ENCODE results near the gene COX14.

- TF ChIP-seq CTCF (IDR thresholded peaks at IDR 0.05 in 8 of 11, conservative IDR thresholded peaks at IDR 0.05 in 3 of 11) (no peak), POLR2AphosphoS5 (IDR thresholded peaks at IDR 0.05) (peak in 1 of 3 donors; percentile 30), POLR2A (IDR thresholded peaks at IDR 0.05) (no peak)
These were observed 9.3 kb upstream of the COX14 start for GRCh38 chr12:50102646-50103309.
